Stomach (tissue), 4 donors: ENCODE results near the gene GNG7.

Source experiments
- CTCF ChIP-seq, 7 experiments: fragments of 450-650 bp in 4 of 7; fragments of 200-600 bp in 3 of 7; sonication (generic) in 3 of 7; IDR thresholded peaks; one replicate each; pipeline ENCODE4 v1.5.1; 2016 to 2019; ENCODE audit warnings: antibody characterized with exemption in 7 of 7, control low read depth in 2 of 7, mild to moderate bottlenecking in 1 of 7
- EP300 ChIP-seq: sonication (generic); formaldehyde crosslinking; IDR thresholded peaks from one replicate; pipeline ENCODE4 v1.6.1; 2017; ENCODE audit warnings: antibody characterized with exemption
- POLR2A ChIP-seq, 4 donors: fragments of 450-650 bp; IDR thresholded peaks; one replicate each; pipeline ENCODE4 v1.6.1; 2016; ENCODE audit warnings: antibody characterized with exemption in 4 of 4, control low read depth in 2 of 4, mild to moderate bottlenecking in 1 of 4, moderate library complexity in 1 of 4
- POLR2AphosphoS5 ChIP-seq, 3 donors: sonication (generic); formaldehyde crosslinking; IDR thresholded peaks; one replicate each; pipeline ENCODE4 v1.6.1; 2016; ENCODE audit warnings: antibody characterized with exemption in 3 of 3

GRCh38 chr19:2648528-2648937 is 54.0 kb downstream of the GNG7 start:
- TF ChIP-seq POLR2AphosphoS5 (IDR thresholded peaks at IDR 0.05) (peak in 1 of 3 donors; percentile 65), CTCF (IDR thresholded peaks at IDR 0.05) (peak in 5 of 7 experiments; percentile 69 to 95 (median 85)), POLR2A (IDR thresholded peaks at IDR 0.05) (no peak), EP300 (no peak)
